ENCODE results near the gene IL1RAP. TPM values are rescaled to one million over a fixed set of nuclear protein-coding genes. Genes with fewer than 3 reads are reported as not detected.

Gene IL1RAP
- total and polyA plus RNA-seq, 9 of the 15 experiments (the other 6 are each of a cell fraction or from before 2014, with no cell fraction given): 0.23 to 1.8 (median 0.88) TPM

- Histone ChIP-seq H3K9me3 (replicated peaks; ENCODE audit: control insufficient read depth, insufficient read depth, low read depth, low read length) (no peaks in the 10 kb centered on the region), H3K9me1 (ENCODE audit: control insufficient read depth, insufficient read depth, low read length) (no peaks in the 10 kb centered on the region), H3K4me1 (replicated peaks in 1 of 2; ENCODE audit: control insufficient read depth in 2 of 2, insufficient read depth in 2 of 2, low read length in 2 of 2) (no peaks in the 10 kb centered on the region), H3K4me2 (ENCODE audit: insufficient read depth, low read length) (no peak overlapping the region), H3K79me2 (ENCODE audit: control insufficient read depth, insufficient read depth, low read length) (no peaks in the 10 kb centered on the region), H3K27ac (ENCODE audit: extremely low read depth, low read depth, low read length) (no peak overlapping the region), H3K36me3 (ENCODE audit: control insufficient read depth, insufficient read depth, low read length) (no peaks in the 10 kb centered on the region), H3K27me3 (ENCODE audit: control insufficient read depth in 2 of 2, insufficient read depth in 2 of 2, low read length in 2 of 2) (no peaks in the 10 kb centered on the region), H2AFZ (ENCODE audit: low read depth, low read length) (no peak overlapping the region), H3K4me3 (no peak overlapping the region), H3K9ac (ENCODE audit: insufficient read depth in 1 of 2, low read depth in 2 of 2, low read length in 2 of 2) (no peak overlapping the region), H4K20me1 (replicated peaks; ENCODE audit: control insufficient read depth, insufficient read depth, low read length) (no peaks in the 10 kb centered on the region)
- ATAC-seq: no peak
- 3% methylated on average over 5 of the region's 5 CpGs for WGBS (ENCODE audit: insufficient coverage, low coverage, missing lambda C conversion rate)
- no peak for FAIRE-seq
- intact Hi-C loops (cut with micrococcal nuclease): no loop called here
- ChIA-PET CTCF (ENCODE audit: low intra/inter-chr PET ratio) (no interaction called here), POLR2A (no interaction called here)
- BruUV-seq (replicated peaks): no TSS peak
- TF ChIP-seq CREM (IDR thresholded peaks at IDR 0.05; ENCODE audit: low read depth) (no peak), ZNF384 (IDR thresholded peaks at IDR 0.05; ENCODE audit: low read depth, low read length) (no peak)
- DNase-seq (ENCODE audit: extremely low read depth in 1 of 4, low spot score in 3 of 4): no peak
- in situ Hi-C loops (cut with MboI): no loop called here
Observed at GRCh38 chr3:190581041-190581541, 67.2 kb downstream of the IL1RAP start.

- H3K9me3 ChIP-seq (replicated peaks; ENCODE audit: control insufficient read depth, insufficient read depth, low read depth, low read length): no peaks in the 10 kb centered on the region
- TF ChIP-seq NFYB (IDR thresholded peaks at IDR 0.05; ENCODE audit: extremely low read depth, insufficient read length) (no peak), SNIP1 (IDR thresholded peaks at IDR 0.05; ENCODE audit: low read depth) (no peak), MAX (CRISPR knock-in tag; IDR thresholded peaks at IDR 0.05) (no peak), ZNF695 (CRISPR knock-in tag; IDR thresholded peaks at IDR 0.05) (no peak), GABPB2 (CRISPR knock-in tag; conservative IDR thresholded peaks at IDR 0.05) (no peak), ZNF696 (CRISPR knock-in tag; conservative IDR thresholded peaks at IDR 0.05) (no peak), BRF1 (IDR thresholded peaks at IDR 0.05; ENCODE audit: borderline replicate concordance, extremely low read depth, insufficient read length) (no peak), NR2F6 (CRISPR knock-in tag; IDR thresholded peaks at IDR 0.05) (no peak), ZNF311 (CRISPR knock-in tag; IDR thresholded peaks at IDR 0.05) (no peak), ZNF76 (CRISPR knock-in tag; IDR thresholded peaks at IDR 0.05; ENCODE audit: borderline replicate concordance) (no peak), ZNF609 (CRISPR knock-in tag; IDR thresholded peaks at IDR 0.05; ENCODE audit: borderline replicate concordance) (no peak)
- ChIA-PET POLR2A (no interaction called here), CTCF (ENCODE audit: low intra/inter-chr PET ratio) (no interaction called here)
- H3K27me3 ChIP-seq (ENCODE audit: control insufficient read depth in 2 of 2, insufficient read depth in 2 of 2, low read length in 2 of 2): no peaks in the 10 kb centered on the region
- H2AFZ ChIP-seq (ENCODE audit: low read depth, low read length): no peak overlapping the region
- WGBS (ENCODE audit: insufficient coverage, low coverage, missing lambda C conversion rate): 7% methylated on average over 2 of the region's 2 CpGs
- ATAC-seq: no peak
- H3K4me2 ChIP-seq (ENCODE audit: insufficient read depth, low read length): no peak overlapping the region
- H3K4me1 ChIP-seq (replicated peaks in 1 of 2; ENCODE audit: control insufficient read depth in 2 of 2, insufficient read depth in 2 of 2, low read length in 2 of 2): no peaks in the 10 kb centered on the region
- no peak overlapping the region for H3K9ac ChIP-seq (ENCODE audit: insufficient read depth in 1 of 2, low read depth in 2 of 2, low read length in 2 of 2)
- H3K79me2 ChIP-seq (ENCODE audit: control insufficient read depth, insufficient read depth, low read length): no peaks in the 10 kb centered on the region
- no peaks in the 10 kb centered on the region for H3K36me3 ChIP-seq (ENCODE audit: control insufficient read depth, insufficient read depth, low read length)
- no peaks in the 10 kb centered on the region for H3K9me1 ChIP-seq (ENCODE audit: control insufficient read depth, insufficient read depth, low read length)
- intact Hi-C loops (cut with micrococcal nuclease) (no loop called here), in situ Hi-C loops (cut with MboI) (no loop called here)
- H3K27ac ChIP-seq (ENCODE audit: extremely low read depth, low read depth, low read length): no peak overlapping the region
- FAIRE-seq: no peak
- DNase-seq (ENCODE audit: extremely low read depth in 1 of 4, low spot score in 3 of 4): no peak
- H3K4me3 ChIP-seq: no peak overlapping the region
- no TSS peak for BruUV-seq (replicated peaks)
- H4K20me1 ChIP-seq (replicated peaks; ENCODE audit: control insufficient read depth, insufficient read depth, low read length): no peaks in the 10 kb centered on the region
Observed at GRCh38 chr3:190582667-190583066, 68.8 kb downstream of the IL1RAP start.
